Measurements from ENCODE around the gene NANS. TPM values are rescaled to one million over a fixed set of nuclear protein-coding genes. Genes with fewer than 3 reads are reported as not detected.
"Not testable (repeated sequence)": the region's sequence is repeated elsewhere in the genome, so short reads cannot be mapped to it uniquely, and the experiment has no call there.

NANS gene
- total and polyA plus RNA-seq, 3 experiments from 2014 or later, result 29.3 to 34.8 (median 33.2) TPM

DNA sequence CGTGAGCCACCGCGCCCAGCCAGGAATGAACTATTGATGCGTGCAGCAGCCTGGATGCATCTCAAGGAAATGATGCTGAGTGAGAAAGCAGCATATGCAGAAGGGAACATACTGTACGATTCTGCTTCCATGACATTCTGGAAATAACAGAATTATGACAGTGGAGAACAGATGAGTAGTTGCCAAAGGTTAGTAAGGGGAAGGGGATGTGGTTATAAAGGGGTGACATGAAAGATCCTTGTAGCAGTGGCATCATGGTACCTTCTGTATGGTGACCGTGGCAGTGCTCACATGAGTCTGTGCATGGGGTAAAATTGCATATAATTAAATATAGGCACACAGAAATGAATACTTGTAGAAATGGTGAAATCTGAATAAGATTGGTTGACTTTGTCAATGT lies 13.0 kb downstream of the NANS start:
- POLR2A ChIA-PET, result no interaction called here
- H3K27me3 ChIP-seq (ENCODE audit: insufficient read depth, low read length, poor library complexity, severe bottlenecking), result no peaks in the 10 kb centered on the region
- H3K36me3 Mint-ChIP-seq, result peaks cover 4 to 29% (median 8%) of the 10 kb centered on the region in 3 donors
- H3K27ac ChIP-seq (ENCODE audit: low read depth, low read length), result no peak overlapping the region
- H3K4me3 Mint-ChIP-seq, result no peak overlapping the region
- no peak overlapping the region for H3K27ac Mint-ChIP-seq
- peaks cover 8% of the 10 kb centered on the region for H3K4me1 ChIP-seq (ENCODE audit: insufficient read depth, low read length)
- no peaks in the 10 kb centered on the region for H3K27me3 Mint-ChIP-seq
- no peak for DNase-seq
- no peaks in the 10 kb centered on the region for H3K9me3 ChIP-seq (ENCODE audit: low read length)
- H3K36me3 ChIP-seq (ENCODE audit: insufficient read depth, low read length), result peaks cover 5% of the 10 kb centered on the region
- CTCF ChIA-PET, result no interaction called here
- H3K4me1 Mint-ChIP-seq, result peaks cover 6 to 9% (median 7%) of the 10 kb centered on the region in 3 donors
- no peaks in the 10 kb centered on the region for H3K9me3 Mint-ChIP-seq
- H3K4me3 ChIP-seq (ENCODE audit: low read length), result no peak overlapping the region

DNA sequence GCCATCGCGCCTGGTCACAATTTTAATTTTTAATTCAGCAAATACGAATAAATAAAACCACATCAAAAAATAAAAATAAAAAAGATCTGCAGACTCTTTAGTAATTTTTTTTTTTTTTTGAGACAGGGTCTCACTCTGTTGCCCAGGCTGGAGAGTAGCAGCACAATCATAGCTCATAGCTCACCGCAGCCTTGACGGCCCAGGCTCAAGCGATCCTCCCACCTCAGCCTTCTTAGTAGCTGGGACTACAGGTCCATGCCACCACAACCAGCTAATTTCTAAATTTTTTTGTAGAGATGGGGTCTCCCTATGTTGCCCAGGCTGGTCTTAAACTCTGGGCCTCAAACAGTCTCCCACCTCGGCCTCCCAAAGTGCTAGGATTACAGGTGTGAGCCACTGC lies 14.2 kb downstream of the NANS start:
- no peak overlapping the region for H3K4me3 ChIP-seq (ENCODE audit: low read length)
- Mint-ChIP-seq H3K27ac (no peak overlapping the region), H3K9me3 (no peaks in the 10 kb centered on the region), H3K4me1 (peaks cover 18 to 20% (median 18%) of the 10 kb centered on the region in 3 donors), H3K4me3 (no peak overlapping the region), H3K36me3 (peaks cover 0 to 20% (median 7%) of the 10 kb centered on the region in 3 donors), H3K27me3 (no peaks in the 10 kb centered on the region)
- H3K36me3 ChIP-seq (ENCODE audit: insufficient read depth, low read length), result no peaks in the 10 kb centered on the region
- no peaks in the 10 kb centered on the region for H3K9me3 ChIP-seq (ENCODE audit: low read length)
- DNase-seq, result no peak
- H3K27ac ChIP-seq (ENCODE audit: low read depth, low read length), result no peak overlapping the region
- no peaks in the 10 kb centered on the region for H3K27me3 ChIP-seq (ENCODE audit: insufficient read depth, low read length, poor library complexity, severe bottlenecking)
- H3K4me1 ChIP-seq (ENCODE audit: insufficient read depth, low read length), result peaks cover 19% of the 10 kb centered on the region
- POLR2A ChIA-PET, result no interaction called here
- CTCF ChIA-PET, result interaction anchor here (0.7 to 6.5 kb wide), 2 partner anchors 11 to 194 kb away, joined by 3 to 39 read pairs; no protein-coding TSS in a partner anchor

DNA sequence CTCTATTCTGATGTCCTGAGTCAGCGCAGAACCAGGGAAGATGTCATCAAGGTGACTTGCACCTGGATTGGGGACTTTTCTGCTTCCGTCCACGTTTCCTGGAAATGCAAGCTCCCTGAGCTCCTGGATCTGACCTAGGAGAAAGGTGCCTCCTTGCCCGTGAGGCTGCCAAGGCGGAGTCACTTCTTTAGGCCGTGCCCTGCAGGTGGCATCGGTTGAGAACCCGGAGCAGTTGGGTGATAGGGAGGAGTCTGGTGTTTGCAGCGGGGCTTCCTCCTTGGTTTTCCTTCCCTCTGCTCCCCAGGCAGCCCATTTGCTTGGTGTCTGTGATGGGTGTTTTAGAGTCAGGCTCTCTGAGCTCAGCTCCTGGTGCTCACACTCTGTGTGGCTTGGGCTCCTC lies 15.2 kb downstream of the NANS start:
- H3K27me3 Mint-ChIP-seq, result no peaks in the 10 kb centered on the region
- no peaks in the 10 kb centered on the region for H3K9me3 Mint-ChIP-seq
- no peaks in the 10 kb centered on the region for H3K27me3 ChIP-seq (ENCODE audit: insufficient read depth, low read length, poor library complexity, severe bottlenecking)
- ChIA-PET POLR2A (no interaction called here), CTCF (interaction anchor here (0.8 to 6.5 kb wide), 7 partner anchors 10 to 193 kb away, joined by 3 to 39 read pairs (median 5); partner anchors contain the start of genes NANS, TBC1D2 and TRIM14)
- peaks cover 0 to 12% (median 4%) of the 10 kb centered on the region in 3 donors for H3K36me3 Mint-ChIP-seq
- H3K4me1 Mint-ChIP-seq, result peaks cover 20 to 31% (median 28%) of the 10 kb centered on the region in 3 donors
- no peak for DNase-seq
- no peak overlapping the region for H3K27ac ChIP-seq (ENCODE audit: low read depth, low read length)
- peak overlapping the region in 2 of 8 donors; percentile 65 to 68 for H3K27ac Mint-ChIP-seq
- no peaks in the 10 kb centered on the region for H3K9me3 ChIP-seq (ENCODE audit: low read length)
- H3K4me3 ChIP-seq (ENCODE audit: low read length), result no peak overlapping the region
- no peak overlapping the region for H3K4me3 Mint-ChIP-seq
- H3K4me1 ChIP-seq (ENCODE audit: insufficient read depth, low read length), result peaks cover 29% of the 10 kb centered on the region
- peaks cover under 1% of the 10 kb centered on the region for H3K36me3 ChIP-seq (ENCODE audit: insufficient read depth, low read length)

DNA sequence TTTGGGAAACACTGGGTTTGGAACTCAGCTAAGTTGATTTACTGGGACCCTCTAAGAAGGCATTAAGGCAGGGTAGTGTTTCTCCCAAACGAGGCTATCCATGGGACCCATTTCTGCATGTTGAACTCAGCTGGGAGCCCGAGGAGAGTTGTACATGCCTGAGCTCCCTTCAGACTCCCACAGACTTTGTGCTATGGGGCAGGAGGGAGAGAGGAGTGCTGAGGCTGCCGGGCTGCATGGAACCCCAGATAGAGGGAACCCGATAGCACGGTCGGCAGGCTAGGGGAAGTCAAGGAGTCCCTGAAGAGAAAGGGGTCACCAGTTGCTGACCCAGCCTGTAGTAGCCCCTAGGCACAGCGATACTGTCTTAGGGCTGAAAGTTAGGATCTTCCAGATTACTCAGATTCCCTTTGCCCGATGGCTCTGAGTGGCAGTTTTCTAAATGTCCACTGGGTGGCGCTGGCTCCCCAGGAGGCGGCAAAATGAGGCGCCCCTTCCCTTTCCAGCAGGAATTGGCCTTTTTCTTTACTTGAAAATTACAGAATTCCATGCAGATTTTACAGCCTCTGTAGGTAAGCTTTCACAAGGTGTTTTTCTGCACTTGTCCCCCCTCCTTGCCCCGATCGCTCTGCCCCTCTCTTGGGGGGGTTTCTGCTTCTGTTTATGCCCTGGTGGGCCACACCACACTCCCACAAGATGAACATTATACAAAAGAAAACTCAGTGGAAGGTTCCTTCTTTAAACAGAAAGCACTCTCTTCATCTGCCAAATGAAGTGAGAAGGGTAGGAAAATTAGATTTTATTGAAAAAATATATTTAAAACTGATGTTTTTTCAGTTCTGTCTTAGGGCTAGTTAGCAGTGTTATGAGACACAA lies 17.8 kb downstream of the NANS start:
- Mint-ChIP-seq H3K27ac (peak overlapping the region; percentile 79 to 99 (median 92)), H3K27me3 (no peaks in the 10 kb centered on the region), H3K4me3 (peak overlapping the region in 6 of 7 donors; percentile 54 to 79 (median 65)), H3K36me3 (peaks cover 4 to 19% (median 6%) of the 10 kb centered on the region in 3 donors), H3K9me3 (no peaks in the 10 kb centered on the region), H3K4me1 (peaks cover 26 to 36% (median 30%) of the 10 kb centered on the region in 3 donors)
- CTCF ChIA-PET, result interaction anchor here (0.7 to 6.5 kb wide), 30 partner anchors 9 to 190 kb away, joined by 3 to 39 read pairs (median 5); partner anchors contain the start of genes NANS, TBC1D2 and TRIM14
- Histone ChIP-seq H3K9me3 (ENCODE audit: low read length) (no peaks in the 10 kb centered on the region), H3K27me3 (ENCODE audit: insufficient read depth, low read length, poor library complexity, severe bottlenecking) (no peaks in the 10 kb centered on the region), H3K4me3 (ENCODE audit: low read length) (no peak overlapping the region), H3K36me3 (ENCODE audit: insufficient read depth, low read length) (peaks cover 4% of the 10 kb centered on the region), H3K27ac (ENCODE audit: low read depth, low read length) (no peak overlapping the region), H3K4me1 (ENCODE audit: insufficient read depth, low read length) (peaks cover 33% of the 10 kb centered on the region)
- POLR2A ChIA-PET, result interaction anchor here (1.0 to 1.6 kb wide), 3 partner anchors 28 to 181 kb away, joined by 3 to 6 read pairs (median 4); partner anchors contain the start of genes TBC1D2 and TRIM14
- peak; percentile 51 to 80 (median 60) for DNase-seq

DNA sequence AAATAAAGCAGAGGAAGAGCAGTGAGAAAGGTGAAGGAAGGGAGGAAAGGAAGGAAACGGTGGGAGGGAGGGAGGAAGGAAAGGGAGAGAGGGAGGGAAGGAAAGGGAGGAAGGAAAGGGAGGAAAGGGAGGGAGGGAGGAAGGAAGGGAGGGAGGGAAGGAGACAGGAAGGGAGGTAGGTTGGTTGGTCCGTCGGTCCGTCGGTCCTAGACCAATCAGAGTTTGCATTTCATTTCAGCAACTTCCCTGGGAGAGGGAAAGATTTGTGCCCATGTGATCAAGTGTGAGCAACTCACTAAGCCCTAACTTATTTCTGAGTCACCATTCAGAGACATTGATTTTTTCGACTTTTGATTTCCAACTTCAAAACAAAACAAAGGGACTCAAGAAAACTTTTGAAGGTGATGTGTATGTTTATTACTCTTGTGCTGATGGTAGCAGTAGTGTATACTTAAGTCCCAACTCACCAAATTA lies 18.8 kb downstream of the NANS start:
- H3K27me3 ChIP-seq (ENCODE audit: insufficient read depth, low read length, poor library complexity, severe bottlenecking), result no peaks in the 10 kb centered on the region
- no peak for DNase-seq
- CTCF ChIA-PET, result interaction anchor here (0.8 to 6.5 kb wide), 14 partner anchors 9 to 189 kb away, joined by 3 to 39 read pairs (median 7); partner anchors contain the start of genes NANS, TBC1D2 and TRIM14
- no peak overlapping the region for H3K4me3 ChIP-seq (ENCODE audit: low read length)
- H3K36me3 Mint-ChIP-seq, result peaks cover 4 to 26% (median 6%) of the 10 kb centered on the region in 3 donors
- H3K9me3 ChIP-seq (ENCODE audit: low read length), result no peaks in the 10 kb centered on the region
- peak overlapping the region in 6 of 7 donors; percentile 4 to 70 (median 40) for H3K4me3 Mint-ChIP-seq
- no peaks in the 10 kb centered on the region for H3K27me3 Mint-ChIP-seq
- H3K36me3 ChIP-seq (ENCODE audit: insufficient read depth, low read length), result peaks cover 6% of the 10 kb centered on the region
- peak overlapping the region; percentile 83 to 99 (median 92) for H3K27ac Mint-ChIP-seq
- POLR2A ChIA-PET, result interaction anchor here (1.0 to 1.6 kb wide), 3 partner anchors 27 to 180 kb away, joined by 3 to 6 read pairs (median 4); partner anchors contain the start of genes TBC1D2 and TRIM14
- H3K27ac ChIP-seq (ENCODE audit: low read depth, low read length), result no peak overlapping the region
- no peaks in the 10 kb centered on the region for H3K9me3 Mint-ChIP-seq
- H3K4me1 Mint-ChIP-seq, result peaks cover 26 to 36% (median 30%) of the 10 kb centered on the region in 3 donors
- H3K4me1 ChIP-seq (ENCODE audit: insufficient read depth, low read length), result peaks cover 33% of the 10 kb centered on the region

- ChIA-PET CTCF (interaction anchor here (0.9 to 6.5 kb wide), 6 partner anchors 31 to 188 kb away, joined by 3 to 39 read pairs (median 3); partner anchors contain the start of gene TRMO), POLR2A (interaction anchor here (1.8 kb wide), 1 partner anchor 180 kb away, joined by 4 read pairs; no protein-coding TSS in a partner anchor)
- H3K27me3 Mint-ChIP-seq; H3K4me3 ChIP-seq (ENCODE audit: low read length); H3K9me3 ChIP-seq (ENCODE audit: low read length); H3K27me3 ChIP-seq (ENCODE audit: insufficient read depth, low read length, poor library complexity, severe bottlenecking); H3K4me3 Mint-ChIP-seq; DNase-seq; H3K9me3 Mint-ChIP-seq; H3K27ac ChIP-seq (ENCODE audit: low read depth, low read length): not testable (repeated sequence)
- peak overlapping the region; percentile 83 to 99 (median 92) for H3K27ac Mint-ChIP-seq
- Histone ChIP-seq H3K36me3 (ENCODE audit: insufficient read depth, low read length) (peaks cover 11% of the 10 kb centered on the region), H3K4me1 (ENCODE audit: insufficient read depth, low read length) (peaks cover 35% of the 10 kb centered on the region)
- H3K36me3 Mint-ChIP-seq, result peaks cover 2 to 32% (median 4%) of the 10 kb centered on the region in 3 donors
- H3K4me1 Mint-ChIP-seq, result peaks cover 27 to 37% (median 37%) of the 10 kb centered on the region in 3 donors
Measured at GRCh38 chr9:98076514-98076890, 20.0 kb downstream of the NANS start.

DNA sequence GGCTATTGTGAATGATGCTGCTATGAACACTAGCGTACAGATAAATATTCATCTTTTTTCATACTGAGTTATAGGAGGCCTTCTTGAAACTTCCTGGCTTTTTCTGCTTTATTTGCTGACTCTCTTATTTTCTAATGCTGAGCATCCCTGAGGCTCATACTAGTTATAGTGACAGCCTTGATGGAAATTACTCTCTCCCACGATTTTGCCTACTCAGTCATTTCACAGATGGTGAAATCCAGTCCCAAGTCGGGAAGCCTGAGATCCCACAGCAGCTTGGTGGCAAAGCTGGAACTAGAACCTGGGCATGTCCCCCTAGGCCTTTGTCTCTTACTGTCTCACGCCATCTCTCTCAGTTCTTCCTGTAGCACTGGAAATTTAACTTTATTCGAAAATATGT lies 22.4 kb downstream of the NANS start:
- Histone ChIP-seq H3K4me1 (ENCODE audit: insufficient read depth, low read length) (peaks cover 49% of the 10 kb centered on the region), H3K27me3 (ENCODE audit: insufficient read depth, low read length, poor library complexity, severe bottlenecking) (no peaks in the 10 kb centered on the region), H3K27ac (ENCODE audit: low read depth, low read length) (no peak overlapping the region), H3K4me3 (ENCODE audit: low read length) (no peak overlapping the region), H3K36me3 (ENCODE audit: insufficient read depth, low read length) (peaks cover 30% of the 10 kb centered on the region), H3K9me3 (ENCODE audit: low read length) (no peaks in the 10 kb centered on the region)
- ChIA-PET POLR2A (interaction anchor here (0.8 kb wide), 1 partner anchor 974 kb away, joined by 3 read pairs; no protein-coding TSS in a partner anchor), CTCF (interaction anchor here (0.7 to 2.6 kb wide), 4 partner anchors 10 to 185 kb away, joined by 3 to 6 read pairs (median 4); no protein-coding TSS in a partner anchor)
- Mint-ChIP-seq H3K36me3 (peaks cover 4 to 56% (median 8%) of the 10 kb centered on the region in 3 donors), H3K27me3 (no peaks in the 10 kb centered on the region), H3K9me3 (no peaks in the 10 kb centered on the region), H3K27ac (peak overlapping the region in 6 of 8 donors; percentile 48 to 89 (median 81)), H3K4me1 (peaks cover 36 to 60% (median 57%) of the 10 kb centered on the region in 3 donors), H3K4me3 (no peak overlapping the region)
- DNase-seq, result no peak

Measured in CD8-positive, alpha-beta memory T cell (primary cell).